ENCODE measurements around the gene FBXO2. TPM values are rescaled to one million over a fixed set of nuclear protein-coding genes. Genes with fewer than 3 reads are reported as not detected.

Gene FBXO2
- total and polyA plus RNA-seq, 9 of the 15 experiments (the other 6 are each of a cell fraction or from before 2014, with no cell fraction given): 0.04 to 1.9 (median 0.27) TPM

GRCh38 chr1:11653101-11653860 lies 948 bp downstream of the FBXO2 start (continued):
- TF ChIP-seq ZNF282 (CRISPR knock-in tag; IDR thresholded peaks at IDR 0.05) (no peak), HDAC1 (IDR thresholded peaks at IDR 0.05) (no peak), JUND (IDR thresholded peaks at IDR 0.05; ENCODE audit: borderline replicate concordance, low read depth, low read length) (0 out of 2 replicates have a peak, but pooled peaks have one; percentile 2), JUND (tag; IDR thresholded peaks at IDR 0.05; ENCODE audit: borderline replicate concordance, low read depth, low read length) (no peak), NFE2 (IDR thresholded peaks at IDR 0.05; ENCODE audit: low read depth) (peak; percentile 25; the same call in 1 of the 2 replicates), MYC (IDR thresholded peaks at IDR 0.05; ENCODE audit: low read depth, low read length) (no peak), MYC (CRISPR knock-in tag; IDR thresholded peaks at IDR 0.05; ENCODE audit: borderline replicate concordance, low read depth) (no peak), CREB1 (IDR thresholded peaks at IDR 0.05) (no peak), CREB1 (CRISPR knock-in tag; IDR thresholded peaks at IDR 0.05) (no peak)
- TF ChIP-seq, protein P1, sequence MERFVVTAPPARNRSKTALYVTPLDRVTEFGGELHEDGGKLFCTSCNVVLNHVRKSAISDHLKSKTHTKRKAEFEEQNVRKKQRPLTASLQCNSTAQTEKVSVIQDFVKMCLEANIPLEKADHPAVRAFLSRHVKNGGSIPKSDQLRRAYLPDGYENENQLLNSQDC (CRISPR knock-in tag; IDR thresholded peaks at IDR 0.05): no peak

DNA sequence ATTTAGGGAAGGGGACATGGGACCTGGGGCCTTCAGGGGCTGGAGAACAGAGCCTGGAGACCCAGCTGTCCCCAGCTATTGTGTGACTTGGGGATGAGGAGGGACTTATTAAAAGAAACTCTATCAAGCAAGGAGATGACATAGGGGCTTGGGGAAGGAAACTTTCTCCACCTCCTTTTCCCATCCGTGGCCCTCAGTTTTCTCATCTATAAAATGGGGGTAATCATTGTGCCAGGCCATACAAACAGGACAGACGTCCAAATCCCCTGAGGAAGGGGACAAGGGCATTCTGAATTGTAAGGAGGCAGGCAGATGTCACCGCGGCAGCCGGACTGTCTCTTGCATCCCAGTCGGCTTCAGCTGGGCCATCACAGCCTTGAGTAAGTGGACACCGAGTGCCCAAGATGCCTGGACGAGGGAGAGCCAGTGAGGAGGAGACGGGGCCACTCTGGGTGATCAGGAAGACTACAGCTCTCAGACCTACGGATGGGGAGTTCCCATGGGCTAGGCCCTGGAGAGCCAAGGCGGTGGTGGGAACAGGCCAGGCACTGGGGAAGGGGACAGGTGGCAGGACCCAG lies 1.9 kb downstream of the FBXO2 start:
- BruUV-seq (replicated peaks): no TSS peak
- peaks cover 19 to 62% of the 10 kb centered on the region in 2 experiments; a peak in 4 of 5 replicates for H3K4me1 ChIP-seq (replicated peaks in 1 of 2; ENCODE audit: control insufficient read depth in 2 of 2, insufficient read depth in 2 of 2, low read length in 2 of 2)
- H3K27me3 ChIP-seq (ENCODE audit: control insufficient read depth in 2 of 2, insufficient read depth in 2 of 2, low read length in 2 of 2): no peaks in the 10 kb centered on the region
- H3K9me1 ChIP-seq (ENCODE audit: control insufficient read depth, insufficient read depth, low read length): no peaks in the 10 kb centered on the region
- no peaks in the 10 kb centered on the region for H3K79me2 ChIP-seq (ENCODE audit: control insufficient read depth, insufficient read depth, low read length)
- in situ Hi-C loops (cut with MboI): no loop called here
- DNase-seq (ENCODE audit: extremely low read depth in 1 of 4, low spot score in 3 of 4) (no peak), ATAC-seq (no peak), FAIRE-seq (no peak)
- no peak overlapping the region for H3K27ac ChIP-seq (ENCODE audit: extremely low read depth, low read depth, low read length)
- H3K36me3 ChIP-seq (ENCODE audit: control insufficient read depth, insufficient read depth, low read length): peaks cover 10% of the 10 kb centered on the region; the same call in 2 of the 3 replicates
- TF ChIP-seq ADNP (tag; IDR thresholded peaks at IDR 0.05) (peak; percentile 72), XRCC5 (IDR thresholded peaks at IDR 0.05; ENCODE audit: low read depth, low read length) (no peak), RBM25 (IDR thresholded peaks at IDR 0.05; ENCODE audit: low read depth, low read length, severe bottlenecking) (peak; percentile 84), RUNX1 (IDR thresholded peaks at IDR 0.05; ENCODE audit: low read depth) (no peak), KDM1A (IDR thresholded peaks at IDR 0.05) (peak; percentile 51 to 62), BRCA1 (IDR thresholded peaks at IDR 0.05) (no peak), BRCA1 (CRISPR knock-in tag; IDR thresholded peaks at IDR 0.05) (0 out of 2 replicates have a peak, but pooled peaks have one; percentile 49), TAL1 (IDR thresholded peaks at IDR 0.05) (no peak), ZFX (CRISPR knock-in tag; IDR thresholded peaks at IDR 0.05) (peak; percentile 27; the same call in 1 of the 2 replicates), CHD4 (IDR thresholded peaks at IDR 0.05; ENCODE audit: insufficient read depth, insufficient replicate concordance, low read depth, low read length, poor library complexity, severe bottlenecking) (peak; percentile 65), BCOR (IDR thresholded peaks at IDR 0.05) (peak; percentile 87)
- POLR2A ChIA-PET: interaction anchor here (1.2 to 3.0 kb wide), 4 partner anchors 12 to 257 kb away, joined by 3 to 12 read pairs (median 6); partner anchors contain the start of gene FBXO6
- no peak overlapping the region for H3K4me3 ChIP-seq
- H4K20me1 ChIP-seq (replicated peaks; ENCODE audit: control insufficient read depth, insufficient read depth, low read length): no peaks in the 10 kb centered on the region
- no peak overlapping the region for H2AFZ ChIP-seq (ENCODE audit: low read depth, low read length)
- 65% methylated on average over 11 of the region's 11 CpGs for WGBS (ENCODE audit: insufficient coverage, low coverage, missing lambda C conversion rate)
- no peaks in the 10 kb centered on the region; the same call in 1 of the 2 replicates for H3K9me3 ChIP-seq (replicated peaks; ENCODE audit: control insufficient read depth, insufficient read depth, low read depth, low read length)
- intact Hi-C loops (cut with micrococcal nuclease): no loop called here
- peak overlapping the region in 1 of 2 experiments; percentile 4; a peak in 1 of 4 replicates for H3K9ac ChIP-seq (ENCODE audit: insufficient read depth in 1 of 2, low read depth in 2 of 2, low read length in 2 of 2)
- no peak overlapping the region for H3K4me2 ChIP-seq (ENCODE audit: insufficient read depth, low read length)
- CTCF ChIA-PET (ENCODE audit: low intra/inter-chr PET ratio): interaction anchor here (1.7 to 3.7 kb wide), 2 partner anchors 68 to 97 kb away, joined by 5 to 22 read pairs; no protein-coding TSS in a partner anchor

Measured in K562 (cell line).